CD4-positive, alpha-beta T cell (primary cell): ENCODE results near the gene GOLGA6B. TPM values are rescaled to one million over a fixed set of nuclear protein-coding genes. Genes with fewer than 3 reads are reported as not detected.

Experiments
- ATAC-seq: fragments of 200-7000 bp; cut with Tn5 transposase; one replicate; pipeline ENCODE4 v1.10.0; 2022; ENCODE audit warnings: mild to moderate bottlenecking; ENCODE audit not compliant: poor library complexity
- CTCF ChIA-PET: fragments of 350-600 bp; sonication (Branson Sonifier 250); formaldehyde crosslinking; loops from one replicate; lab custom pipeline; 2021; ENCODE audit warnings: antibody characterized with exemption, inconsistent platforms; lab: Charles Lee
- POLR2A ChIA-PET: fragments of 350-600 bp; sonication (Branson Sonifier 250); formaldehyde crosslinking; loops from one replicate; lab custom pipeline; 2021; ENCODE audit warnings: antibody characterized with exemption, inconsistent platforms; lab: Charles Lee
- DNase-seq, 14 experiments: peaks; one replicate each; pipeline ENCODE4 v3.0.0-alpha.2; 2013 to 2020; ENCODE audit warnings: mixed read lengths in 2 of 14
- H3K27ac ChIP-seq, 2 donors: one replicate each; pipeline versions ENCODE4 v1.5.1 to v1.7.0; 2013; ENCODE audit warnings: low read length in 2 of 2, low read depth in 1 of 2, mild to moderate bottlenecking in 1 of 2
- H3K27me3 ChIP-seq, 2 experiments: 1 replicate in 1 of 2; 2 replicates in 1 of 2; pipeline versions ENCODE4 v1.6.1 to v1.7.0; 2013; ENCODE audit warnings: low read length in 2 of 2, control low read depth in 1 of 2, mild to moderate bottlenecking in 1 of 2, moderate library complexity in 1 of 2; ENCODE audit not compliant: insufficient read depth in 2 of 2, control insufficient read depth in 1 of 2
- H3K36me3 ChIP-seq: one replicate; pipeline ENCODE4 v1.6.1; 2013; ENCODE audit warnings: low read length, control low read depth; ENCODE audit not compliant: insufficient read depth
- H3K4me1 ChIP-seq: one replicate; pipeline ENCODE4 v1.6.1; 2013; ENCODE audit warnings: low read length, control low read depth; ENCODE audit not compliant: insufficient read depth
- H3K4me3 ChIP-seq: one replicate; pipeline ENCODE4 v1.5.1; 2013; ENCODE audit warnings: mild to moderate bottlenecking, low read length, moderate library complexity
- H3K9me3 ChIP-seq, 2 experiments: 1 replicate in 1 of 2; 2 replicates in 1 of 2; pipeline versions ENCODE4 v1.6.1 to v1.7.0; 2013; ENCODE audit warnings: low read length in 2 of 2, mild to moderate bottlenecking in 2 of 2, control low read depth in 1 of 2, moderate library complexity in 1 of 2; ENCODE audit not compliant: control insufficient read depth in 1 of 2, insufficient read depth in 1 of 2
- H3K27ac Mint-ChIP-seq: one replicate; pipeline ENCODE4 v1.8.0; 2020; ENCODE audit warnings: mixed read lengths
- H3K27me3 Mint-ChIP-seq: one replicate; pipeline ENCODE4 v1.8.0; 2021; ENCODE audit warnings: mixed read lengths
- H3K36me3 Mint-ChIP-seq: one replicate; pipeline ENCODE4 v1.8.0; 2021; ENCODE audit warnings: low read depth, mixed read lengths
- H3K4me1 Mint-ChIP-seq: one replicate; pipeline ENCODE4 v1.8.0; 2021; ENCODE audit warnings: low read depth, mixed read lengths
- H3K4me3 Mint-ChIP-seq: one replicate; pipeline ENCODE4 v1.8.0; 2020; ENCODE audit warnings: mild to moderate bottlenecking, mixed read lengths
- H3K9me3 Mint-ChIP-seq: one replicate; pipeline ENCODE4 v1.8.0; 2020; ENCODE audit warnings: mixed read lengths
- CTCF ChIP-seq: fragments of 200-600 bp; IDR thresholded peaks from one replicate; pipeline ENCODE4 v1.8.0; 2022; ENCODE audit warnings: antibody characterized with exemption, mild to moderate bottlenecking
- intact Hi-C, 2 experiments: fragments of 100-400 bp; cut with DNase I in 1 of 2; cut with micrococcal nuclease in 1 of 2; formaldehyde crosslinking; loops; one replicate each; pipeline versions ENCODE4 v1.15.1 to v1.9.0; 2023 to 2025; cut with DNase I, micrococcal nuclease
- total RNA-seq, 174 experiments: library from RNA in 2 of 174; stranded (reverse) in 2 of 174; gene quantifications; one replicate each; pipeline ENCODE4 v1.2.3 and lab custom pipeline; 2021 to 2026

GOLGA6B gene
- total RNA-seq, 2 experiments from 2014 or later: 0.22 TPM; not detected in 1

- H3K27me3 Mint-ChIP-seq: no peaks in the 10 kb centered on the region
- DNase-seq (peak; percentile 71 to 93 (median 82)), ATAC-seq (peak; percentile 92)
- Histone ChIP-seq H3K36me3 (no peaks in the 10 kb centered on the region), H3K4me1 (peaks cover 17% of the 10 kb centered on the region), H3K27me3 (no peaks in the 10 kb centered on the region), H3K4me3 (peak within 1 kb of the TSS; percentile 75), H3K9me3 (no peaks in the 10 kb centered on the region), H3K27ac (peak within 1 kb of the TSS; percentile 77 to 81)
- intact Hi-C loops: loop anchor here (1.0 to 5.0 kb wide), 4 partner anchors 97 to 569 kb away; partner anchors contain the start of genes ADPGK (in 2 of the 2), MYO9A (in 1 of the 2), PARP6 (in 1 of the 2) and PKM (in 1 of the 2)
- ChIA-PET CTCF (interaction anchor here (1.2 to 1.6 kb wide), 2 partner anchors 15 to 213 kb away, joined by 5 to 11 read pairs; no protein-coding TSS in a partner anchor), POLR2A (interaction anchor here (0.7 to 1.4 kb wide), 9 partner anchors 9 to 455 kb away, joined by 3 to 11 read pairs (median 4); partner anchors contain the start of genes ADPGK, HEXA and PKM)
- H3K27ac Mint-ChIP-seq: peak within 1 kb of the TSS; percentile 96
- H3K4me1 Mint-ChIP-seq: peaks cover 18% of the 10 kb centered on the region
- H3K4me3 Mint-ChIP-seq: peak within 1 kb of the TSS; percentile 94
- no peaks in the 10 kb centered on the region for H3K9me3 Mint-ChIP-seq
- peaks cover 7% of the 10 kb centered on the region for H3K36me3 Mint-ChIP-seq
- TF ChIP-seq CTCF: no peak
Observed at GRCh38 chr15:72685925-72686794, 31.7 kb downstream of the GOLGA6B start, which contains the start of the genes BBS4 and HIGD2B. Gene BBS4 (plus strand): TSS chr15:72686207. CDS start chr15:72686228, 21 bp downstream. Gene HIGD2B (minus strand): TSS chr15:72686182. CDS start chr15:72676374, 9,808 bp downstream.

- Histone ChIP-seq H3K4me3 (no peak overlapping the region), H3K27ac (no peak overlapping the region), H3K9me3 (no peaks in the 10 kb centered on the region), H3K4me1 (peaks cover 17% of the 10 kb centered on the region), H3K36me3 (no peaks in the 10 kb centered on the region), H3K27me3 (no peaks in the 10 kb centered on the region)
- ChIA-PET CTCF (interaction anchor here (1.8 kb wide), 1 partner anchor 18 kb away, joined by 8 read pairs; no protein-coding TSS in a partner anchor), POLR2A (interaction anchor here (1.1 kb wide), 1 partner anchor 96 kb away, joined by 3 read pairs; no protein-coding TSS in a partner anchor)
- ATAC-seq (no peak), DNase-seq (no peak)
- Mint-ChIP-seq H3K4me1 (peaks cover 18% of the 10 kb centered on the region), H3K36me3 (peaks cover 7% of the 10 kb centered on the region), H3K27ac (no peak overlapping the region), H3K4me3 (peak overlapping the region; percentile 3), H3K27me3 (no peaks in the 10 kb centered on the region), H3K9me3 (no peaks in the 10 kb centered on the region)
- intact Hi-C loops: loop anchor here in 1 of 2 experiments (5.0 kb wide), 3 partner anchors 416 to 571 kb away; partner anchors contain the start of genes MYO9A, PARP6, PKM and SENP8
- no peak for TF ChIP-seq CTCF
Observed at GRCh38 chr15:72688697-72689096, 34.2 kb downstream of the GOLGA6B start.

GRCh38 chr15:72690938-72691337, 36.4 kb downstream of the GOLGA6B start:
- Histone ChIP-seq H3K4me3 (no peak overlapping the region), H3K27me3 (no peaks in the 10 kb centered on the region), H3K4me1 (peaks cover 8% of the 10 kb centered on the region), H3K9me3 (no peaks in the 10 kb centered on the region), H3K27ac (no peak overlapping the region), H3K36me3 (no peaks in the 10 kb centered on the region)
- Mint-ChIP-seq H3K9me3 (no peaks in the 10 kb centered on the region), H3K4me1 (peaks cover 9% of the 10 kb centered on the region), H3K27me3 (no peaks in the 10 kb centered on the region), H3K4me3 (no peak overlapping the region), H3K36me3 (peaks cover 10% of the 10 kb centered on the region), H3K27ac (no peak overlapping the region)
- CTCF ChIA-PET: interaction anchor here (1.4 kb wide), 1 partner anchor 20 kb away, joined by 4 read pairs; no protein-coding TSS in a partner anchor
- TF ChIP-seq CTCF: no peak
- intact Hi-C loops: no loop called here
- POLR2A ChIA-PET: no interaction called here
- DNase-seq (no peak), ATAC-seq (no peak)
